ENCODE measurements around the gene NCBP2L. TPM values are rescaled to one million over a fixed set of nuclear protein-coding genes. Genes with fewer than 3 reads are reported as not detected.

Gene NCBP2L
- total RNA-seq, 2 experiments from 2014 or later = not detected

DNA sequence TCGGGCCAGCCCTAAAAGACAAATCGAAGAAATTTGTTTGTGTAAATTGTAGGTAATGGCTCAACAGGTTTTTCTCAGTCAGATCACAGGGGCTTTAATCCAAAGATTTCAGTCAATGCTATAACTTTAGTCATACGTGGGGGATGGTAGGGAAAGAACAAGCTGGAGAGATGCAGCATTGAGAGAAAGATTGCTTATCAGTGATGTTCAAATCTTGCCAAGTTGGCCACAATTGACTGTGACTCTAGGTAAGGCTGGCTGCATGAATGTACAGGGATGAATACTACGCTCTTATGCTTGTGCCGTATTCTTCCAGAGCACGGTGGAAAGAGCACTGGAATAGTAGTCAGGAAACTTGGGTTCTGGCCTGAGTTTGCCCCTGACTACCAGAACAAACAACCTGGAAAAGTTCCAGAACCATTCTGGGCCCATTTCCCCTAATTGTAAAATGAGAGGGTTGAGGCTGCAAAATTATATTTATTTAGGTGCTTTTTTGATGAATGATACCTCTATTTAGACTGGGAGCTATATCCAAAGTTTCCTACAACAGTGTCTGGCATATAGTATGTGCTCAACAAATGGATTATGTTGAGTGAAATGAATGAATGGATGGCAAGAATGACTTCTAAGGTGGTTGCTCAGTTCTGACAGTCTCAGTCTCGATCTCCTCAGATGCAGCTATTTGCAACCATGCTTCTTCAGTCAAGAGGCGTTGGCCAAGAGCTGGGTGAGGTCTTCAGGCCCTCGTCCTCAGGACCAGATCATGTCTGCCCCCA is 46.4 kb upstream of the NCBP2L start:
- DNase-seq (ENCODE audit: low spot score) = no peak
- Histone ChIP-seq H3K9me3 (ENCODE audit: low read length) (no peaks in the 10 kb centered on the region), H3K79me2 (ENCODE audit: insufficient read depth, low read depth, low read length) (no peaks in the 10 kb centered on the region), H3K27ac (ENCODE audit: low read depth, low read length, poor library complexity, severe bottlenecking) (no peak overlapping the region), H3K4me2 (ENCODE audit: low read length) (no peak overlapping the region), H3K4me3 (ENCODE audit: low read depth, low read length, poor library complexity, severe bottlenecking) (no peak overlapping the region), H3K4me1 (ENCODE audit: insufficient read depth, low read length, poor library complexity, severe bottlenecking) (peaks cover 6% of the 10 kb centered on the region), H4K20me1 (ENCODE audit: insufficient read depth, low read length) (no peaks in the 10 kb centered on the region), H3K9me2 (ENCODE audit: insufficient read depth, low read length) (no peaks in the 10 kb centered on the region), H2AFZ (ENCODE audit: low read length) (no peak overlapping the region), H3K36me3 (ENCODE audit: insufficient read depth, low read length) (no peaks in the 10 kb centered on the region)
- no peak for TF ChIP-seq EZH2phosphoT487 (IDR thresholded peaks at IDR 0.05; ENCODE audit: borderline replicate concordance, low read depth, low read length)
- TF ChIP-seq, protein P1, sequence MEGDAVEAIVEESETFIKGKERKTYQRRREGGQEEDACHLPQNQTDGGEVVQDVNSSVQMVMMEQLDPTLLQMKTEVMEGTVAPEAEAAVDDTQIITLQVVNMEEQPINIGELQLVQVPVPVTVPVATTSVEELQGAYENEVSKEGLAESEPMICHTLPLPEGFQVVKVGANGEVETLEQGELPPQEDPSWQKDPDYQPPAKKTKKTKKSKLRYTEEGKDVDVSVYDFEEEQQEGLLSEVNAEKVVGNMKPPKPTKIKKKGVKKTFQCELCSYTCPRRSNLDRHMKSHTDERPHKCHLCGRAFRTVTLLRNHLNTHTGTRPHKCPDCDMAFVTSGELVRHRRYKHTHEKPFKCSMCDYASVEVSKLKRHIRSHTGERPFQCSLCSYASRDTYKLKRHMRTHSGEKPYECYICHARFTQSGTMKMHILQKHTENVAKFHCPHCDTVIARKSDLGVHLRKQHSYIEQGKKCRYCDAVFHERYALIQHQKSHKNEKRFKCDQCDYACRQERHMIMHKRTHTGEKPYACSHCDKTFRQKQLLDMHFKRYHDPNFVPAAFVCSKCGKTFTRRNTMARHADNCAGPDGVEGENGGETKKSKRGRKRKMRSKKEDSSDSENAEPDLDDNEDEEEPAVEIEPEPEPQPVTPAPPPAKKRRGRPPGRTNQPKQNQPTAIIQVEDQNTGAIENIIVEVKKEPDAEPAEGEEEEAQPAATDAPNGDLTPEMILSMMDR (conservative IDR thresholded peaks at IDR 0.05; ENCODE audit: low read length) = no peak
- POLR2A ChIA-PET = interaction anchor here (0.6 to 1.2 kb wide), 2 partner anchors 14 to 135 kb away, joined by 3 to 4 read pairs; no protein-coding TSS in a partner anchor
- intact Hi-C loops (cut with micrococcal nuclease; ENCODE audit: unreplicated experiment) = no loop called here
- BruUV-seq (replicated peaks) = no TSS peak
- CTCF ChIA-PET (ENCODE audit: unreplicated experiment) = no interaction called here

- peaks cover 6% of the 10 kb centered on the region for H3K4me1 ChIP-seq (ENCODE audit: insufficient read depth, low read length, poor library complexity, severe bottlenecking)
- ChIA-PET POLR2A (interaction anchor here (0.6 kb wide), 1 partner anchor 134 kb away, joined by 4 read pairs; no protein-coding TSS in a partner anchor), CTCF (ENCODE audit: unreplicated experiment) (no interaction called here)
- no peak overlapping the region for H3K4me2 ChIP-seq (ENCODE audit: low read length)
- BruUV-seq (replicated peaks) = no TSS peak
- intact Hi-C loops (cut with micrococcal nuclease; ENCODE audit: unreplicated experiment) = no loop called here
- H3K9me2 ChIP-seq (ENCODE audit: insufficient read depth, low read length) = no peaks in the 10 kb centered on the region
- H4K20me1 ChIP-seq (ENCODE audit: insufficient read depth, low read length) = no peaks in the 10 kb centered on the region
- no peak overlapping the region for H3K4me3 ChIP-seq (ENCODE audit: low read depth, low read length, poor library complexity, severe bottlenecking)
- TF ChIP-seq EZH2phosphoT487 (IDR thresholded peaks at IDR 0.05; ENCODE audit: borderline replicate concordance, low read depth, low read length) = no peak
- TF ChIP-seq, protein P1 (conservative IDR thresholded peaks at IDR 0.05; ENCODE audit: low read length) = no peak
- no peaks in the 10 kb centered on the region for H3K9me3 ChIP-seq (ENCODE audit: low read length)
- H3K36me3 ChIP-seq (ENCODE audit: insufficient read depth, low read length) = no peaks in the 10 kb centered on the region
- no peak overlapping the region for H3K27ac ChIP-seq (ENCODE audit: low read depth, low read length, poor library complexity, severe bottlenecking)
- DNase-seq (ENCODE audit: low spot score) = no peak
- no peak overlapping the region for H2AFZ ChIP-seq (ENCODE audit: low read length)
- no peaks in the 10 kb centered on the region for H3K79me2 ChIP-seq (ENCODE audit: insufficient read depth, low read depth, low read length)
Observed at GRCh38 chrX:107731831-107732502, 45.6 kb upstream of the NCBP2L start.

- H3K9me3 ChIP-seq (ENCODE audit: low read length) = no peaks in the 10 kb centered on the region
- no peak for TF ChIP-seq EZH2phosphoT487 (IDR thresholded peaks at IDR 0.05; ENCODE audit: borderline replicate concordance, low read depth, low read length)
- TF ChIP-seq, protein P1 (conservative IDR thresholded peaks at IDR 0.05; ENCODE audit: low read length) = no peak
- ChIA-PET POLR2A (interaction anchor here (0.7 kb wide), 1 partner anchor 17 kb away, joined by 3 read pairs; no protein-coding TSS in a partner anchor), CTCF (ENCODE audit: unreplicated experiment) (no interaction called here)
- no peaks in the 10 kb centered on the region for H4K20me1 ChIP-seq (ENCODE audit: insufficient read depth, low read length)
- H3K27ac ChIP-seq (ENCODE audit: low read depth, low read length, poor library complexity, severe bottlenecking) = no peak overlapping the region
- no peak overlapping the region for H2AFZ ChIP-seq (ENCODE audit: low read length)
- no peak for DNase-seq (ENCODE audit: low spot score)
- H3K4me3 ChIP-seq (ENCODE audit: low read depth, low read length, poor library complexity, severe bottlenecking) = no peak overlapping the region
- no TSS peak for BruUV-seq (replicated peaks)
- no peaks in the 10 kb centered on the region for H3K79me2 ChIP-seq (ENCODE audit: insufficient read depth, low read depth, low read length)
- H3K4me2 ChIP-seq (ENCODE audit: low read length) = no peak overlapping the region
- peaks cover 6% of the 10 kb centered on the region for H3K4me1 ChIP-seq (ENCODE audit: insufficient read depth, low read length, poor library complexity, severe bottlenecking)
- H3K9me2 ChIP-seq (ENCODE audit: insufficient read depth, low read length) = no peaks in the 10 kb centered on the region
- intact Hi-C loops (cut with micrococcal nuclease; ENCODE audit: unreplicated experiment) = no loop called here
- H3K36me3 ChIP-seq (ENCODE audit: insufficient read depth, low read length) = no peaks in the 10 kb centered on the region
Observed at GRCh38 chrX:107733686-107734085, 43.8 kb upstream of the NCBP2L start.
